GM12878 (cell line): ENCODE measurements around the gene JAML.

Experiments used
- NR2C1 ChIP-seq: fragments of 450-650 bp; IDR thresholded peaks from 2 replicates; pipeline ENCODE4 v1.6.1; 2017; ENCODE audit warnings: antibody characterized with exemption, mild to moderate bottlenecking, moderate library complexity
- PAX8 ChIP-seq: fragments of 450-650 bp; IDR thresholded peaks from 2 replicates; pipeline ENCODE4 v1.6.1; 2017; ENCODE audit warnings: mild to moderate bottlenecking, moderate library complexity
- POLR2AphosphoS2 ChIP-seq: IDR thresholded peaks from 2 replicates; pipeline ENCODE4 v1.6.1; 2011; ENCODE audit warnings: low read depth, mild to moderate bottlenecking, low read length, improper control_type of control experiment, moderate library complexity
- RAD21 ChIP-seq: IDR thresholded peaks from 2 replicates; pipeline ENCODE4 v1.6.1; 2011; ENCODE audit warnings: mild to moderate bottlenecking, low read depth, low read length, moderate library complexity; ENCODE audit not compliant: insufficient read depth
- RAD51 ChIP-seq: fragments of 450-650 bp; IDR thresholded peaks from 2 replicates; pipeline ENCODE4 v1.6.1; 2016; ENCODE audit warnings: moderate library complexity, mild to moderate bottlenecking, inconsistent platforms
- RUNX3 ChIP-seq: IDR thresholded peaks from 2 replicates; pipeline ENCODE4 v1.6.1; 2012; ENCODE audit warnings: low read length, inconsistent platforms
- YBX1 ChIP-seq: fragments of 450-650 bp; IDR thresholded peaks from 2 replicates; pipeline ENCODE4 v1.6.1; 2016; ENCODE audit warnings: antibody characterized with exemption
- TF ChIP-seq, protein P1 (sequence below), 3 experiments: IDR thresholded peaks in 2 of 3; conservative IDR thresholded peaks in 1 of 3; 2 replicates each; pipeline ENCODE4 v1.5.1; 2011; ENCODE audit warnings: low read depth in 3 of 3, low read length in 3 of 3, mild to moderate bottlenecking in 3 of 3, control low read depth in 2 of 3, moderate library complexity in 2 of 3, inconsistent platforms in 1 of 3, mixed read lengths in 1 of 3; ENCODE audit not compliant: control insufficient read depth in 2 of 3, insufficient read depth in 1 of 3; ENCODE audit errors: extremely low read depth in 1 of 3
- TF ChIP-seq, protein P2 (sequence below): IDR thresholded peaks from 2 replicates; pipeline ENCODE4 v1.6.1; 2012; ENCODE audit warnings: mild to moderate bottlenecking, low read depth, low read length
- TF ChIP-seq, protein P3 (sequence below): IDR thresholded peaks from 2 replicates; pipeline ENCODE4 v1.6.1; 2012; ENCODE audit warnings: low read length, inconsistent platforms
- TF ChIP-seq, protein P4 (sequence below): fragments of 450-650 bp; IDR thresholded peaks from 2 replicates; pipeline ENCODE4 v1.6.1; 2014; ENCODE audit warnings: mild to moderate bottlenecking

DNA sequence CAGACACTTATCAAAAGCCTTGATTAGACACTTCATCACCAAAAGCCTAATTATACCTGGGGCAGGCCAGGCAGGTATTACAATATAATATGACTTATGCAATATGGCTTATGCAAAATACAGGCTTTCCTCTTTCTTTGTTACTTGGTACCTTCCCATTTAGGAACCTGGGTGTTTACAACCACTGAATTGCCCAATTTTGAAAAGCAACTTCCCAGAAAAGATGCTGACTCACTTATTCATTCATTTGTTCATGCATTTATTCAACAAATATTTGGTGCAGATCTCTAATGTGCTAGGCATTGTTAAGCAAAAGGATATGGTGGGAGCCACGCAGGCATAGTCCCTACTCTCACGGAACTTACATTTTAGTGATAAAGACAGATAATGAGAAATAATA is 13.6 kb upstream of the JAML start:
- TF ChIP-seq, protein P1, sequence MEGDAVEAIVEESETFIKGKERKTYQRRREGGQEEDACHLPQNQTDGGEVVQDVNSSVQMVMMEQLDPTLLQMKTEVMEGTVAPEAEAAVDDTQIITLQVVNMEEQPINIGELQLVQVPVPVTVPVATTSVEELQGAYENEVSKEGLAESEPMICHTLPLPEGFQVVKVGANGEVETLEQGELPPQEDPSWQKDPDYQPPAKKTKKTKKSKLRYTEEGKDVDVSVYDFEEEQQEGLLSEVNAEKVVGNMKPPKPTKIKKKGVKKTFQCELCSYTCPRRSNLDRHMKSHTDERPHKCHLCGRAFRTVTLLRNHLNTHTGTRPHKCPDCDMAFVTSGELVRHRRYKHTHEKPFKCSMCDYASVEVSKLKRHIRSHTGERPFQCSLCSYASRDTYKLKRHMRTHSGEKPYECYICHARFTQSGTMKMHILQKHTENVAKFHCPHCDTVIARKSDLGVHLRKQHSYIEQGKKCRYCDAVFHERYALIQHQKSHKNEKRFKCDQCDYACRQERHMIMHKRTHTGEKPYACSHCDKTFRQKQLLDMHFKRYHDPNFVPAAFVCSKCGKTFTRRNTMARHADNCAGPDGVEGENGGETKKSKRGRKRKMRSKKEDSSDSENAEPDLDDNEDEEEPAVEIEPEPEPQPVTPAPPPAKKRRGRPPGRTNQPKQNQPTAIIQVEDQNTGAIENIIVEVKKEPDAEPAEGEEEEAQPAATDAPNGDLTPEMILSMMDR (IDR thresholded peaks at IDR 0.05 in 2 of 3, conservative IDR thresholded peaks at IDR 0.05 in 1 of 3; ENCODE audit: control insufficient read depth in 2 of 3, extremely low read depth in 1 of 3, insufficient read depth in 1 of 3, low read depth in 3 of 3, low read length in 3 of 3): no peak
- TF ChIP-seq, protein P2, sequence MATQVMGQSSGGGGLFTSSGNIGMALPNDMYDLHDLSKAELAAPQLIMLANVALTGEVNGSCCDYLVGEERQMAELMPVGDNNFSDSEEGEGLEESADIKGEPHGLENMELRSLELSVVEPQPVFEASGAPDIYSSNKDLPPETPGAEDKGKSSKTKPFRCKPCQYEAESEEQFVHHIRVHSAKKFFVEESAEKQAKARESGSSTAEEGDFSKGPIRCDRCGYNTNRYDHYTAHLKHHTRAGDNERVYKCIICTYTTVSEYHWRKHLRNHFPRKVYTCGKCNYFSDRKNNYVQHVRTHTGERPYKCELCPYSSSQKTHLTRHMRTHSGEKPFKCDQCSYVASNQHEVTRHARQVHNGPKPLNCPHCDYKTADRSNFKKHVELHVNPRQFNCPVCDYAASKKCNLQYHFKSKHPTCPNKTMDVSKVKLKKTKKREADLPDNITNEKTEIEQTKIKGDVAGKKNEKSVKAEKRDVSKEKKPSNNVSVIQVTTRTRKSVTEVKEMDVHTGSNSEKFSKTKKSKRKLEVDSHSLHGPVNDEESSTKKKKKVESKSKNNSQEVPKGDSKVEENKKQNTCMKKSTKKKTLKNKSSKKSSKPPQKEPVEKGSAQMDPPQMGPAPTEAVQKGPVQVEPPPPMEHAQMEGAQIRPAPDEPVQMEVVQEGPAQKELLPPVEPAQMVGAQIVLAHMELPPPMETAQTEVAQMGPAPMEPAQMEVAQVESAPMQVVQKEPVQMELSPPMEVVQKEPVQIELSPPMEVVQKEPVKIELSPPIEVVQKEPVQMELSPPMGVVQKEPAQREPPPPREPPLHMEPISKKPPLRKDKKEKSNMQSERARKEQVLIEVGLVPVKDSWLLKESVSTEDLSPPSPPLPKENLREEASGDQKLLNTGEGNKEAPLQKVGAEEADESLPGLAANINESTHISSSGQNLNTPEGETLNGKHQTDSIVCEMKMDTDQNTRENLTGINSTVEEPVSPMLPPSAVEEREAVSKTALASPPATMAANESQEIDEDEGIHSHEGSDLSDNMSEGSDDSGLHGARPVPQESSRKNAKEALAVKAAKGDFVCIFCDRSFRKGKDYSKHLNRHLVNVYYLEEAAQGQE: no peak
- no peak for TF ChIP-seq RUNX3
- TF ChIP-seq, protein P3, sequence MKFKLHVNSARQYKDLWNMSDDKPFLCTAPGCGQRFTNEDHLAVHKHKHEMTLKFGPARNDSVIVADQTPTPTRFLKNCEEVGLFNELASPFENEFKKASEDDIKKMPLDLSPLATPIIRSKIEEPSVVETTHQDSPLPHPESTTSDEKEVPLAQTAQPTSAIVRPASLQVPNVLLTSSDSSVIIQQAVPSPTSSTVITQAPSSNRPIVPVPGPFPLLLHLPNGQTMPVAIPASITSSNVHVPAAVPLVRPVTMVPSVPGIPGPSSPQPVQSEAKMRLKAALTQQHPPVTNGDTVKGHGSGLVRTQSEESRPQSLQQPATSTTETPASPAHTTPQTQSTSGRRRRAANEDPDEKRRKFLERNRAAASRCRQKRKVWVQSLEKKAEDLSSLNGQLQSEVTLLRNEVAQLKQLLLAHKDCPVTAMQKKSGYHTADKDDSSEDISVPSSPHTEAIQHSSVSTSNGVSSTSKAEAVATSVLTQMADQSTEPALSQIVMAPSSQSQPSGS: no peak
- TF ChIP-seq, protein P4, sequence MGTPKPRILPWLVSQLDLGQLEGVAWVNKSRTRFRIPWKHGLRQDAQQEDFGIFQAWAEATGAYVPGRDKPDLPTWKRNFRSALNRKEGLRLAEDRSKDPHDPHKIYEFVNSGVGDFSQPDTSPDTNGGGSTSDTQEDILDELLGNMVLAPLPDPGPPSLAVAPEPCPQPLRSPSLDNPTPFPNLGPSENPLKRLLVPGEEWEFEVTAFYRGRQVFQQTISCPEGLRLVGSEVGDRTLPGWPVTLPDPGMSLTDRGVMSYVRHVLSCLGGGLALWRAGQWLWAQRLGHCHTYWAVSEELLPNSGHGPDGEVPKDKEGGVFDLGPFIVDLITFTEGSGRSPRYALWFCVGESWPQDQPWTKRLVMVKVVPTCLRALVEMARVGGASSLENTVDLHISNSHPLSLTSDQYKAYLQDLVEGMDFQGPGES: no peak
- TF ChIP-seq RAD51: no peak
- no peak for TF ChIP-seq YBX1
- no peak for TF ChIP-seq NR2C1
- TF ChIP-seq PAX8: no peak
- TF ChIP-seq RAD21: no peak
- no peak for TF ChIP-seq POLR2AphosphoS2
